H9 (cell line): ENCODE results near the gene ADCY5. TPM values are rescaled to one million over a fixed set of nuclear protein-coding genes. Genes with fewer than 3 reads are reported as not detected.

ENCODE experiments used
- DNase-seq: peaks from one replicate; pipeline ENCODE4 v3.0.0-alpha.2; 2017
- H2AFZ ChIP-seq: one replicate; pipeline ENCODE4 v1.6.1; 2013; ENCODE audit warnings: mild to moderate bottlenecking, low read length, control low read depth, moderate library complexity
- H2AK5ac ChIP-seq: 2 replicates; pipeline ENCODE4 v1.6.1; 2013; ENCODE audit warnings: low read length, control low read depth, mixed read lengths; ENCODE audit not compliant: insufficient read length
- H2BK120ac ChIP-seq: one replicate; pipeline ENCODE4 v1.6.1; 2013; ENCODE audit warnings: low read depth, mild to moderate bottlenecking, low read length, control low read depth, inconsistent platforms; ENCODE audit not compliant: poor library complexity, severe bottlenecking
- H2BK12ac ChIP-seq: 2 replicates; pipeline ENCODE4 v1.6.1; 2013; ENCODE audit warnings: low read length, control low read depth, mixed read lengths, low read depth; ENCODE audit not compliant: insufficient read length
- H2BK15ac ChIP-seq: 2 replicates; pipeline ENCODE4 v1.6.1; 2013; ENCODE audit warnings: low read depth, low read length, control low read depth
- H2BK20ac ChIP-seq: one replicate; pipeline ENCODE4 v1.6.1; 2013; ENCODE audit warnings: low read depth, mild to moderate bottlenecking, low read length, control low read depth, inconsistent platforms; ENCODE audit not compliant: poor library complexity, severe bottlenecking
- H2BK5ac ChIP-seq: 2 replicates; pipeline ENCODE4 v1.6.1; 2013; ENCODE audit warnings: low read length, control low read depth, mixed read lengths; ENCODE audit not compliant: insufficient read length
- H3K14ac ChIP-seq: 2 replicates; pipeline ENCODE4 v1.6.1; 2013; ENCODE audit warnings: low read length, control low read depth; ENCODE audit not compliant: insufficient read depth
- H3K18ac ChIP-seq: 2 replicates; pipeline ENCODE4 v1.6.1; 2013; ENCODE audit warnings: low read depth, mild to moderate bottlenecking, mixed read lengths, low read length, control low read depth; ENCODE audit not compliant: insufficient read length
- H3K23ac ChIP-seq: 2 replicates; pipeline ENCODE4 v1.6.1; 2013; ENCODE audit warnings: low read length, control low read depth, mixed read lengths, low read depth; ENCODE audit not compliant: insufficient read length
- H3K23me2 ChIP-seq: 2 replicates; pipeline ENCODE4 v1.6.1; 2013; ENCODE audit warnings: low read depth, mild to moderate bottlenecking, mixed read lengths, low read length, control low read depth; ENCODE audit not compliant: insufficient read length, poor library complexity, severe bottlenecking
- H3K27ac ChIP-seq: 2 replicates; pipeline ENCODE4 v1.5.1; 2013; ENCODE audit warnings: low read length, control low read depth, mixed read lengths, low read depth; ENCODE audit not compliant: insufficient read length
- H3K27me3 ChIP-seq: 2 replicates; pipeline ENCODE4 v1.6.1; 2013; ENCODE audit warnings: low read length, control low read depth, inconsistent platforms; ENCODE audit not compliant: insufficient read depth
- H3K4ac ChIP-seq: 2 replicates; pipeline ENCODE4 v1.6.1; 2013; ENCODE audit warnings: low read depth, mild to moderate bottlenecking, control low read depth, inconsistent platforms, low read length, moderate library complexity
- H3K4me1 ChIP-seq: 2 replicates; pipeline ENCODE4 v1.6.1; 2013; ENCODE audit warnings: low read length, control low read depth, inconsistent platforms; ENCODE audit not compliant: insufficient read depth
- H3K4me2 ChIP-seq: 2 replicates; pipeline ENCODE4 v1.6.1; 2013; ENCODE audit warnings: low read length, control low read depth, mixed read lengths; ENCODE audit not compliant: insufficient read length, insufficient read depth
- H3K56ac ChIP-seq: 2 replicates; pipeline ENCODE4 v1.6.1; 2013; ENCODE audit warnings: low read depth, mild to moderate bottlenecking, mixed read lengths, low read length, control low read depth; ENCODE audit not compliant: insufficient read length
- H3K79me1 ChIP-seq: 2 replicates; pipeline ENCODE4 v1.6.1; 2013; ENCODE audit warnings: low read depth, mild to moderate bottlenecking, moderate library complexity, low read length, control low read depth, inconsistent platforms; ENCODE audit not compliant: insufficient read depth, poor library complexity, severe bottlenecking
- H3K79me2 ChIP-seq: 2 replicates; pipeline ENCODE4 v1.6.1; 2013; ENCODE audit warnings: low read length, control low read depth, inconsistent platforms; ENCODE audit not compliant: insufficient read depth
- H3K9ac ChIP-seq: 2 replicates; pipeline ENCODE4 v1.6.1; 2013; ENCODE audit warnings: low read length, control low read depth, mixed read lengths; ENCODE audit not compliant: insufficient read length; ENCODE audit errors: extremely low read depth
- H3K9me3 ChIP-seq: one replicate; pipeline ENCODE4 v1.6.1; 2013; ENCODE audit warnings: low read depth, low read length, inconsistent platforms; ENCODE audit not compliant: control insufficient read depth
- H3T11ph ChIP-seq: one replicate; pipeline ENCODE4 v1.6.1; 2013; ENCODE audit warnings: mild to moderate bottlenecking, low read length, control low read depth, inconsistent platforms
- H4K20me1 ChIP-seq: one replicate; pipeline ENCODE4 v1.6.1; 2013; ENCODE audit not compliant: control insufficient read depth, insufficient read length, insufficient read depth
- H4K5ac ChIP-seq: 2 replicates; pipeline ENCODE4 v1.6.1; 2013; ENCODE audit warnings: low read depth, mild to moderate bottlenecking, mixed read lengths, low read length, control low read depth; ENCODE audit not compliant: insufficient read length
- H4K8ac ChIP-seq: replicated peaks from 2 replicates; pipeline ENCODE4 v1.6.1; 2013; ENCODE audit warnings: low read length, control low read depth, mixed read lengths, low read depth; ENCODE audit not compliant: insufficient read length
- H4K91ac ChIP-seq: 2 replicates; pipeline ENCODE4 v1.6.1; 2013; ENCODE audit warnings: low read depth, mild to moderate bottlenecking, moderate library complexity, mixed read lengths, low read length, control low read depth; ENCODE audit not compliant: insufficient read length
- H3K27ac Mint-ChIP-seq, 3 experiments: 2 replicates in 2 of 3; 3 replicates in 1 of 3; pipeline ENCODE4 v1.8.0; 2020 to 2021; ENCODE audit warnings: mixed read lengths in 3 of 3, mild to moderate bottlenecking in 1 of 3, moderate library complexity in 1 of 3
- H3K27me3 Mint-ChIP-seq: 2 replicates; pipeline ENCODE4 v1.8.0; 2021; ENCODE audit warnings: low read depth, mild to moderate bottlenecking, moderate library complexity, mixed read lengths
- H3K36me3 Mint-ChIP-seq, 3 experiments: 2 replicates in 2 of 3; 3 replicates in 1 of 3; pipeline ENCODE4 v1.8.0; 2020 to 2021; ENCODE audit warnings: low read depth in 3 of 3, mixed read lengths in 3 of 3; ENCODE audit not compliant: insufficient read depth in 1 of 3
- H3K4me1 Mint-ChIP-seq, 2 experiments: 2 replicates each; pipeline ENCODE4 v1.8.0; 2020; ENCODE audit warnings: mixed read lengths in 2 of 2
- H3K4me3 Mint-ChIP-seq, 2 experiments: 2 replicates in 1 of 2; 3 replicates in 1 of 2; pipeline ENCODE4 v1.8.0; 2020 to 2021; ENCODE audit warnings: mild to moderate bottlenecking in 2 of 2, mixed read lengths in 2 of 2, moderate library complexity in 1 of 2
- H3K9me3 Mint-ChIP-seq, 2 experiments: 2 replicates in 1 of 2; 3 replicates in 1 of 2; pipeline ENCODE4 v1.8.0; 2020; ENCODE audit warnings: mild to moderate bottlenecking in 2 of 2, mixed read lengths in 2 of 2, moderate library complexity in 1 of 2
- CTCF ChIP-seq: fragments of 200-600 bp; sonication (generic); conservative IDR thresholded peaks from 3 replicates; pipeline ENCODE4 v1.8.0; 2021; ENCODE audit warnings: antibody characterized with exemption, mild to moderate bottlenecking
- WGBS: extraction: QIAGEN DNeasy Blood & Tissue Kit; methylation state at CpG from one replicate; pipeline ENCODE4 v1.1.7; 2013; ENCODE audit warnings: missing lambda C conversion rate, low lambda C conversion rate, mixed read lengths; ENCODE audit not compliant: insufficient read length; ENCODE audit errors: extremely low coverage; 5-methylcytosine and 5-hydroxymethylcytosine counted together
- total RNA-seq: library from RNA; stranded (reverse); gene quantifications from 2 replicates; pipeline ENCODE4 v1.2.1, GENCODE V29; 2021

ADCY5 gene
- total RNA-seq, 1 experiment from 2014 or later = 5.0 TPM

GRCh38 chr3:123469323-123469995 lies 20.6 kb upstream of the ADCY5 start:
- Histone ChIP-seq H3K4ac (no peak overlapping the region), H4K91ac (no peak overlapping the region), H2BK20ac (no peak overlapping the region), H3K79me1 (no peaks in the 10 kb centered on the region), H3K27ac (no peak overlapping the region), H3K4me1 (no peaks in the 10 kb centered on the region; the same call in 1 of the 2 replicates), H2BK12ac (no peak overlapping the region), H4K8ac (no peak overlapping the region), H3K27me3 (no peaks in the 10 kb centered on the region), H4K20me1 (no peaks in the 10 kb centered on the region), H3T11ph (no peak overlapping the region), H2BK15ac (no peak overlapping the region), H3K79me2 (no peaks in the 10 kb centered on the region), H2BK120ac (no peak overlapping the region), H3K9me3 (no peaks in the 10 kb centered on the region), H3K23ac (no peak overlapping the region), H3K14ac (no peak overlapping the region), H3K9ac (no peak overlapping the region), H3K4me2 (no peak overlapping the region), H2AK5ac (no peak overlapping the region), H3K18ac (no peak overlapping the region), H3K56ac (no peak overlapping the region), H2BK5ac (no peak overlapping the region), H3K23me2 (no peaks in the 10 kb centered on the region), H4K5ac (no peak overlapping the region), H2AFZ (no peak overlapping the region)
- no peak overlapping the region for H3K4me3 Mint-ChIP-seq
- no CpG with 5 or more reads among the region's 11 CpGs for WGBS
- H3K27me3 Mint-ChIP-seq = peaks cover 11% of the 10 kb centered on the region
- H3K4me1 Mint-ChIP-seq = no peaks in the 10 kb centered on the region
- no peaks in the 10 kb centered on the region for H3K36me3 Mint-ChIP-seq
- no peaks in the 10 kb centered on the region for H3K9me3 Mint-ChIP-seq
- no peak overlapping the region for H3K27ac Mint-ChIP-seq
- DNase-seq = no peak
- no peak for TF ChIP-seq CTCF
